ENCODE data around the gene KCNG4. TPM values are rescaled to one million over a fixed set of nuclear protein-coding genes. Genes with fewer than 3 reads are reported as not detected.

The KCNG4 gene
- total and polyA plus RNA-seq, 2 of the 8 experiments (the other 6 are each of a cell fraction or from before 2014, with no cell fraction given): not detected

DNA sequence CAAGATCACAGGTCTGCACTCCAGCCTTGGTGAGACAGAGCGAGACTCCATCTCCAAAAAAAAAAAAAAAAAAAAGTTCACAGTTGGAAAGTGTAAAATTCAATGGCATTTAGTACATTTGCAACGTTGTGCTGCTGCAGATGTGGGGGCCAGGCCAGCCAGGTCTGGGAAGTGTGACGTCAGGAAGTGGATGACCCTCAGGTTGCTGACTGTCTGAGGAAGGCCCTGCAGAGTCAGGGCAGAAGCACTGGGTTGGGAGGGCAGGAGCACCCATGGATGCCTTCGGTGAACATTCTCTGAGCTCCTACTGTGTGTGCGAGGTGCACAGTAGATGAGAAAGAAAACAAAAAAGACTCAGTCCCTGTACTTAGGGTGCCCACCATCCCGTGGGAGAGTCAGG is 42.7 kb upstream of the KCNG4 start:
- no peak overlapping the region for H3K4ac ChIP-seq (replicated peaks; ENCODE audit: insufficient read length, low read depth, low read length)
- no peak for TF ChIP-seq RFX5 (IDR thresholded peaks at IDR 0.05; ENCODE audit: borderline replicate concordance, low read depth, low read length)
- no peak for TF ChIP-seq SP4 (IDR thresholded peaks at IDR 0.05; ENCODE audit: low read length)
- TF ChIP-seq CREB1 (IDR thresholded peaks at IDR 0.05): no peak
- TF ChIP-seq SAP30 (IDR thresholded peaks at IDR 0.05; ENCODE audit: insufficient read depth, insufficient replicate concordance, low read length): no peak
- TF ChIP-seq SUZ12 (IDR thresholded peaks at IDR 0.05; ENCODE audit: low read length): no peak

More for the DNA sequence above, 42.7 kb upstream of the KCNG4 start:
- no peaks in the 10 kb centered on the region for H3K9me3 ChIP-seq (ENCODE audit: insufficient read depth in 2 of 2, low read depth in 1 of 2, low read length in 1 of 2)
- peak overlapping the region; percentile 95 for H2BK20ac ChIP-seq (ENCODE audit: low read length)
- no peak overlapping the region for H3K14ac ChIP-seq (ENCODE audit: insufficient read length)
- POLR2A ChIA-PET (ENCODE audit: partially characterized antibody): interaction anchor here (1.1 to 1.7 kb wide), 3 partner anchors 9 to 17 kb away, joined by 3 to 13 read pairs (median 4); no protein-coding TSS in a partner anchor
- 83% methylated on average over 5 of the region's 6 CpGs; no CpG with 5 or more reads in 1 of the 2 experiments for WGBS, 2 experiments (ENCODE audit: extremely low coverage in 1 of 2, insufficient coverage in 1 of 2, insufficient read length in 1 of 2, insufficient replicate concordance in 2 of 2, low coverage in 1 of 2, low lambda C conversion rate in 2 of 2, missing lambda C conversion rate in 1 of 2)
- no peak overlapping the region for H3K23ac ChIP-seq (ENCODE audit: insufficient read length)
- CTCF ChIA-PET (ENCODE audit: partially characterized antibody): interaction anchor here (0.6 to 12.7 kb wide), 5 partner anchors 12 to 318 kb away, joined by 3 to 212 read pairs (median 4); no protein-coding TSS in a partner anchor
- H3K79me1 ChIP-seq (ENCODE audit: low read depth, low read length): no peaks in the 10 kb centered on the region
- no peaks in the 10 kb centered on the region for H3K23me2 ChIP-seq (ENCODE audit: low read depth, low read length)
- peak overlapping the region; percentile 52; the same call in 1 of the 2 replicates for H2BK5ac ChIP-seq (ENCODE audit: low read depth, low read length)
- H2AFZ ChIP-seq (ENCODE audit: low read length): no peak overlapping the region
- H4K91ac ChIP-seq (replicated peaks; ENCODE audit: insufficient read length, low read length): peak overlapping the region; percentile 69
- H4K20me1 ChIP-seq (replicated peaks in 1 of 2; ENCODE audit: control insufficient read depth in 1 of 2, insufficient read depth in 2 of 2, low read length in 2 of 2): no peaks in the 10 kb centered on the region
- H3K18ac ChIP-seq (ENCODE audit: extremely low read depth, low read length): peak overlapping the region; percentile 32
- DNase-seq (ENCODE audit: low read depth in 1 of 2, low spot score in 2 of 2) (no peak), FAIRE-seq (no peak)
- H4K5ac ChIP-seq (ENCODE audit: insufficient read length, low read depth, low read length): no peak overlapping the region
- no peak overlapping the region for H3K9ac ChIP-seq (replicated peaks in 1 of 4; ENCODE audit: extremely low read depth in 1 of 4, low read depth in 3 of 4, low read length in 3 of 4)
- peaks cover 5 to 24% (median 13%) of the 10 kb centered on the region in 4 experiments for H3K4me1 ChIP-seq (replicated peaks in 1 of 4; ENCODE audit: control insufficient read depth in 3 of 4, insufficient read depth in 4 of 4, low read length in 3 of 4)
- no peaks in the 10 kb centered on the region for H3K36me3 ChIP-seq (ENCODE audit: control insufficient read depth in 2 of 4, insufficient read depth in 4 of 4, low read length in 3 of 4)
- H2AK5ac ChIP-seq (ENCODE audit: low read depth, low read length): 0 out of 2 replicates have a peak overlapping the region, but pooled peaks have one; percentile 39
- H3K27me3 ChIP-seq (replicated peaks in 1 of 4; ENCODE audit: control insufficient read depth in 3 of 4, extremely low read depth in 1 of 4, insufficient read depth in 3 of 4, low read length in 3 of 4): no peaks in the 10 kb centered on the region; a peak in 2 of 7 replicates
- H3K4me2 ChIP-seq (ENCODE audit: insufficient read depth in 1 of 2, low read depth in 2 of 2, low read length in 2 of 2): no peak overlapping the region
- no peak overlapping the region for H3K4me3 ChIP-seq (ENCODE audit: extremely low read depth in 1 of 4, insufficient read depth in 2 of 4, low read depth in 3 of 4, low read length in 4 of 4)
- H2BK120ac ChIP-seq (replicated peaks; ENCODE audit: low read depth, low read length): peak overlapping the region; percentile 26
- H2BK15ac ChIP-seq (ENCODE audit: low read length): peak overlapping the region; percentile 100
- no peak overlapping the region for H3K56ac ChIP-seq (replicated peaks; ENCODE audit: insufficient read length, low read depth, low read length)
- H4K8ac ChIP-seq (ENCODE audit: extremely low read depth, insufficient read depth, low read length): no peak overlapping the region
- no peaks in the 10 kb centered on the region for H3K79me2 ChIP-seq (ENCODE audit: control insufficient read depth in 1 of 2, insufficient read depth in 2 of 2, low read length in 2 of 2)
- H2BK12ac ChIP-seq (ENCODE audit: low read depth, low read length): peak overlapping the region; percentile 90; the same call in 1 of the 2 replicates
- no peak overlapping the region for H3K27ac ChIP-seq (ENCODE audit: low read depth, low read length)

Data from H1 (cell line).